ENCODE measurements around the gene SLBP.

Gene SLBP

DNA sequence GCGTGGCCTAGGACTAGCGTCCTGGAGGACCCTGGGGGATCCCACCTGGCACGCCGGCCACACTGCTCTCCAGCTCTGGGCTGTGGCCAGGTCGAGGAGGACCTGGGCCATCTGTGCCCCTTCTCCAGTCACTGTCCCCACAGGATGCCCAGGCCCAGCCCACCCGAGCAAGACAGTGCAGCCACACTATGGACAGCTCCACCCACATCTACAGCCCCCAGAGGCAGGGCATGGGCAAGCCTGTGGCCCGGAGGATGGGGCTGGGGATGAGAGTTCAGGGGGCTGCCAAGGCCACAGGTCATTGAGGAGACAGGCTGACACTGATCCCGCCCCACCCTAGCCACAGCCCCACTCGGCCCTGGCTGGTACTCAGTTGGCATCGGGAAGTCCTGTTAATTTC, 58.3 kb downstream of the SLBP start:
- no peak for DNase-seq (ENCODE audit: low spot score)

DNA sequence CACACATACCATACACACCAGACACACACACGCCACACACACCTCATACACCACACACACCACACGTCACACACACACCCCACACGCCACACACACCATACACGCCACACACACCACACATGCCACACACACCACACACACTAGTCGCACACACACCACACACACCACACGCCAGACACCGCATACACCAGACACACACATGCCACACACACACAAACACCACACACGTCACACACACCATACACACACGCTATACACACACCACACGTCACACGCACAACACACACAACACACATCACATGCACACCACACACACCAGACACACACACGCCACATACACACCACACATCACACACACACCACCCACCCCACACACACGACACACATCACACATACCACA, 60.0 kb downstream of the SLBP start:
- DNase-seq (ENCODE audit: low spot score) = no peak

DNA sequence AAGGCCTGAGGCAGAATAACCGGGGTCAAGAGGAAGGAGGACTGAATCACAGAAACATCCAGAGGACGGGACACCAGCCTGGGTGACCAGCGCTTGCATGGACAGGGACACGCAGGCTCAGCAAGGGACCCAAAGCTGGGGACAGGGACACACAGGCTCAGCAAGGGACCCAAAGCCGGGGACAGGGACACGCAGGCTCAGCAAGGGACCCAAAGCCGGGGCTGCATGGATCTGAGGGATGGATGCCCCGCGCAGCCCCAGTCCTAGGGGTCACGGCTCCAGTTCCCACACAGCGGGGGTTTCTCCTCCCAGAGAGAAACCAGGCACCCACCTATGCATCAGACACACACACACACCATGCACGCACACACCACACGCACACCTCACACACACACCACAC, 60.5 kb downstream of the SLBP start:
- DNase-seq (ENCODE audit: low spot score) = no peak

DNA sequence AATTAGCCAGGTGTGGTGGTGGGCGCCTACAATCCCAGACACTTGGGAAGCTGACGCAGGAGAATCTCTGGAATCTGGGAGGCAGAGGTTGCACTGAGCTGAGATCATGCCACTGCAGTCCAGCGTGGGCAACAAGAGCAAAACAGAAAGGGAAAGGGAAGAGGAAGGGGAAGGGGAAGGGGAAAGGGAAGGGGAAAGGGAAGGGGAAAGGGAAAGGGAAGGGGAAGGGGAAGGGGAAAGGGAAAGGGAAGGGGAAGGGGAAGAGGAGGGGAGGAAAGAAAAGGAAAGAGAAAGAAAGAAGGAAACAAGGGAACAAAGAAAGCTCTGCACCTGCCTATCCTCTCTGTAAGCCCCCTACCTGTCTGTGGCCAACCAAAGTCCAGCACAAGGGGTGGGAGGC, 63.2 kb downstream of the SLBP start:
- DNase-seq (ENCODE audit: low spot score) = no peak

DNA sequence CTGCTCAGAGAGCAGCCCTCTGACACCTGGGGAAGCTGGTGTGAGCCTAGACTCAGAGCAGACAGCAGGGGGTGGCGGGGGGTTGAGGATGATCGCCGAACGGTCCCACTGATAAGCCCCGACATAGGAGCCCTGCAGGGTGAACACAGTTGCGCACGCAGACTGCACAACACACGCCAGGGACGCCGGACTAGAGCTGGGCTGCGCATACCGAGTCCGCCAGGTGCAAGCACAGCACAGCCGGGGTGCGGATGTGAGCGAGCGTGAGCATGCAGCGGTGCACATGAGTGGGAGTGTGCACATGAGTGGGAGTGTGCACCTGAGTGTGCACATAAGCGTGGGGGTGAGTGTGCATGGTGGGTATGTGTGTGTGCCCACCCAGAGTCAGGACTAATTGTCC, 64.7 kb downstream of the SLBP start:
- no peak for DNase-seq (ENCODE audit: low spot score)

DNA sequence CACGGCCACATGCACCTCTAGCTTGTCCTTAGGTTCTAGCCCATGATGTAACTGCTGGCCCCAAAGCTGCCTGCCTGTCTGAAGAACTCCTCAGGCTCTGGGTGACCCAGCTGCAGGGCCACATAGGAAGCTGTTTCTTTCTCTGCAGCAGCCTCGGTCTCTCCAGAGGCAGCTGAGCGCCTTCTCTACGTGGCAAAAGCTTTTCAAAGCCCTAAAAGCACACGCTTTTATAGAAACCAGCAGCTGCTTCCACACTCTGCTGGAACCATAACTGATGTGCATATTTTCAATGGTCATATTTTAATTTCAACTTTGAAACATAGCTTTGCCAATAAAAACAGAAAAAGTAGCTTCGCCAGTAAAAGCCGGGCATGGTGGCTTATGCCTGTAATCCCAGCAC, 65.4 kb downstream of the SLBP start:
- no peak for DNase-seq (ENCODE audit: low spot score)

DNA sequence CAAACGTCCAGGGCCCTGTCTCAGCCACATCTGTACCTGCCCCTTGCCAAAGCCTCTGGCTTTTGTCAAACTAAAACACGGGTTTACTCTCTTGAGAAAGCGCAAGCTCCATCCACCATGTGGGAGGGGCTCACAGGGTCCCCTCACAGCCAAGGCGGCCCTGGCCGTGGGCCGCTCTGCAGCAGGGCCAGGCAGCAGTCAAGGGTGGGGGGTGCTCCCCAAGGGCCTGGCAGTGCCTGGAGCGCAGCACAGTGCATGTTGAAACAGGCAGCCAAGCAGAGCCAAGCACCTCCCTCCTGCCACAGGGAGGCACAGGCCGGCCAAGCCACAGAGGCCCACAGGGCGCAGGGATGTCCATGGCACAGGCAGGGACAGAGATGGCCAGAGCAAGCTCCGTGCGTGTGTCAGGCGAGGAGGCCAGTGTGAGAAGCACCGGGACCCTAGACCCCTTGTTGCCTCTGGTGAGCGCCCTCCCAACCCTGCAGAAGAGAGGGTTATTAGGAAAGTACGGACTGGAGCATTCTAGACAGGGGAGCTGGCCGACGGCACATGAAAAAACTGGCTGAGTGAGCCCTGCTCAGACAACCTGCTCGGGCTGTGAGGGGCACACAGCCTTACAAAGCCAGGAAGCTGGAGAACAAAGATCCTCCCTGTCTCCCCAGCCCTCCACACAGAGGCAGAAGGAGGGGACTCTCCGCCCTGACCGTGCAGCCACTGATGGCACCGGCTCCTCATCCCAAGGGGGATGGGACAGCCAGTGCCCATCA, 67.0 kb downstream of the SLBP start:
- DNase-seq (ENCODE audit: low spot score) = no peak

DNA sequence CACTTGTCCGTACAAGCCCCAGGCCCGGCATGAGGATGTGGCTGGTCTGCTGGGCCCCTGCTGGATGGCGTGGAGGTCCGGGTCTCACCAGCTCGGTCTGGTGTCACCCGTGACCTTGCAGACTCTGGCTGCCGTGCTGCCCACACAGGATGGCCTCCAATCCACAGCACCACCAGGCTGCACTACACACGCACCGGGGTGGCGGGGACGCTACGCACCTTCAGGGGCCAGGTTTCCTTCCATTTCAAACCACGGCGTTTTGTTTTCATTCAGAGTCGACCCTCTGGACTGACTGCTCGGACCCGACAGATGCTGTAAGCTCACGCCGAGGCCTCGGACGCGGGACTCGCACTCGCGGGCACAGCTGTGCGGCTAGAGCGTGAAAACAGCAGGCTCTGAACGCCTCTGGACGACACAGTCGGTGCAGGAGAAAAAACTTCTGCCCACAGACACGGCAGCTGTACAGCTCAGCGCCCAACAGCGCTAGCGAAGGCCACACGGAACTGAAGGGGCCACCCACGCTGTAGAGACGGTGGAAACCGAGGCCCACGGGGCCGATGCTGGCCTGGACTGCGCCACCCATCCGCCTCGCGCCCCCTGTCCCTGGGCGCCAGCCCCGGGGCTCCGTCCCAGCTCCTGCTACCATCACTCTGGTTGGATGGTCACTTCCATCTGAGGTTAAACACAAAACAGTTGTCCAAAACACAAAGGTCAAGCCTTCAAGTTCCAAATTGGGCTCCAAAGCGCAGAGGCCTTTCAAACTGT, 68.0 kb downstream of the SLBP start:
- DNase-seq (ENCODE audit: low spot score) = no peak

Data from kidney capillary endothelial cell (primary cell).